Glomerular endothelial cell (primary cell): ENCODE data around the gene CCSER2. TPM values are rescaled to one million over a fixed set of nuclear protein-coding genes. Genes with fewer than 3 reads are reported as not detected.
"Not testable (repeated sequence)": the region's sequence is repeated elsewhere in the genome, so short reads cannot be mapped to it uniquely, and the experiment has no call there.

ENCODE experiments used
- DNase-seq: peaks from one replicate; pipeline ENCODE4 v3.0.0-alpha.2; 2011; ENCODE audit warnings: low read depth, low spot score; ENCODE audit errors: extremely low read depth
- total RNA-seq: library from RNA; depleted of rRNA; stranded (reverse); fragments of >200 nt; gene quantifications from 2 replicates; pipeline ENCODE4 v1.2.3, GENCODE V29; 2015

CCSER2 gene
- total RNA-seq, 1 donor from 2014 or later: 44.9 TPM

- DNase-seq: no peak
Measured at GRCh38 chr10:84375881-84376280, 47.5 kb downstream of the CCSER2 start.

- no peak for DNase-seq
Measured at GRCh38 chr10:84388148-84388547, 59.8 kb downstream of the CCSER2 start.

- no peak for DNase-seq
Measured at GRCh38 chr10:84390364-84390763, 62.0 kb downstream of the CCSER2 start.

- no peak for DNase-seq
Measured at GRCh38 chr10:84391326-84391725, 62.9 kb downstream of the CCSER2 start.

GRCh38 chr10:84392181-84392580 is 63.8 kb downstream of the CCSER2 start:
- no peak for DNase-seq

- DNase-seq: no peak
Measured at GRCh38 chr10:84395581-84395980, 67.2 kb downstream of the CCSER2 start.

- DNase-seq: no peak
Measured at GRCh38 chr10:84397735-84398144, 69.4 kb downstream of the CCSER2 start.

- no peak for DNase-seq
Measured at GRCh38 chr10:84398696-84399095, 70.3 kb downstream of the CCSER2 start.

- no peak for DNase-seq
Measured at GRCh38 chr10:84401854-84402611, 73.6 kb downstream of the CCSER2 start.

GRCh38 chr10:84404783-84405182 is 76.4 kb downstream of the CCSER2 start:
- no peak for DNase-seq

- no peak for DNase-seq
Measured at GRCh38 chr10:84405662-84406061, 77.3 kb downstream of the CCSER2 start.

- no peak for DNase-seq
Measured at GRCh38 chr10:84406561-84406960, 78.2 kb downstream of the CCSER2 start.

GRCh38 chr10:84407388-84408049 is 79.1 kb downstream of the CCSER2 start:
- no peak for DNase-seq

- DNase-seq: no peak
Measured at GRCh38 chr10:84412482-84412881, 84.1 kb downstream of the CCSER2 start.

- not testable (repeated sequence) for DNase-seq
Measured at GRCh38 chr10:84414110-84414509, 85.7 kb downstream of the CCSER2 start.

GRCh38 chr10:84415539-84416244 is 87.3 kb downstream of the CCSER2 start:
- DNase-seq: no peak

- DNase-seq: no peak
Measured at GRCh38 chr10:84416245-84416555, 87.8 kb downstream of the CCSER2 start.

GRCh38 chr10:84423719-84424118 is 95.3 kb downstream of the CCSER2 start:
- DNase-seq: no peak

- DNase-seq: peak; percentile 81
Measured at GRCh38 chr10:84424731-84425167, 96.4 kb downstream of the CCSER2 start.

- DNase-seq: no peak
Measured at GRCh38 chr10:84427903-84428650, 99.7 kb downstream of the CCSER2 start.

- DNase-seq: no peak
Measured at GRCh38 chr10:84428711-84429110, 100.3 kb downstream of the CCSER2 start.
